Endothelial cell of umbilical vein (primary cell): Measurements from ENCODE around the gene RPS6KA1. TPM values are rescaled to one million over a fixed set of nuclear protein-coding genes. Genes with fewer than 3 reads are reported as not detected.

Source experiments
- BruUV-seq: library from RNA; stranded (reverse); fragments of 400-500 nt; replicated peaks from 2 replicates; lab custom pipeline; 2021; lab: Mats Ljungman, UMichigan
- CTCF ChIA-PET: fragments of 300-600, 350-600 bp; sonication (Branson Sonifier 250); formaldehyde crosslinking; loops from one replicate; lab custom pipeline; 2021; ENCODE audit warnings: antibody characterized with exemption, inconsistent platforms; lab: Charles Lee
- POLR2A ChIA-PET: fragments of 300-600, 350-600 bp; sonication (Branson Sonifier 250); formaldehyde crosslinking; loops from one replicate; lab custom pipeline; 2021; ENCODE audit warnings: antibody characterized with exemption, inconsistent platforms; lab: Charles Lee
- DNase-seq: peaks from one replicate; pipeline ENCODE4 v3.0.0-alpha.2; 2011; ENCODE audit warnings: low read depth, low spot score
- FAIRE-seq: peaks from 2 replicates; lab custom pipeline; 2011; peaks lifted over from hg19 to GRCh38; lab: Jason Lieb, UNC
- H2AFZ ChIP-seq: 2 replicates; pipeline ENCODE4 v1.6.0; 2012; ENCODE audit warnings: low read depth, low read length, control low read depth, inconsistent platforms
- H3K27ac ChIP-seq: 2 replicates; pipeline ENCODE4 v1.5.1; 2011; ENCODE audit warnings: low read depth, mild to moderate bottlenecking, control low read depth, low read length, moderate library complexity; ENCODE audit not compliant: insufficient read depth
- H3K27me3 ChIP-seq, 2 experiments: 2 replicates each; pipeline versions ENCODE4 v1.6.0 to v1.6.1; 2011; ENCODE audit warnings: low read length in 2 of 2, mixed read lengths in 1 of 2; ENCODE audit not compliant: control insufficient read depth in 2 of 2, insufficient read depth in 2 of 2
- H3K36me3 ChIP-seq, 2 experiments: 2 replicates in 1 of 2; 3 replicates in 1 of 2; pipeline ENCODE4 v1.5.1; 2011; ENCODE audit warnings: low read length in 2 of 2, mild to moderate bottlenecking in 1 of 2, moderate library complexity in 1 of 2; ENCODE audit not compliant: control insufficient read depth in 2 of 2, insufficient read depth in 2 of 2; ENCODE audit errors: extremely low read depth in 1 of 2
- H3K4me1 ChIP-seq: 3 replicates; pipeline ENCODE4 v1.5.1; 2011; ENCODE audit warnings: mild to moderate bottlenecking, low read length; ENCODE audit not compliant: control insufficient read depth, insufficient read depth; ENCODE audit errors: extremely low read depth
- H3K4me2 ChIP-seq: 2 replicates; pipeline ENCODE4 v1.6.1; 2011; ENCODE audit warnings: low read length, control low read depth, mixed read lengths; ENCODE audit not compliant: insufficient read depth
- H3K4me3 ChIP-seq, 3 experiments: fragments of 200-600 bp in 1 of 3; sonication (generic), shearing (Covaris generic) in 1 of 3; replicated peaks in 1 of 3; 2 replicates each; pipeline ENCODE4 v1.5.1; 2011 to 2016; ENCODE audit warnings: control low read depth in 3 of 3, low read length in 3 of 3, mild to moderate bottlenecking in 2 of 3, inconsistent platforms in 1 of 3, low read depth in 1 of 3, moderate library complexity in 1 of 3; ENCODE audit not compliant: insufficient read depth in 1 of 3
- H3K79me2 ChIP-seq: 2 replicates; pipeline ENCODE4 v1.6.0; 2012; ENCODE audit warnings: low read length, inconsistent platforms; ENCODE audit not compliant: control insufficient read depth, insufficient read depth
- H3K9ac ChIP-seq: replicated peaks from 2 replicates; pipeline ENCODE3; 2011; ENCODE audit warnings: low read length, control low read depth; ENCODE audit not compliant: insufficient read depth; ENCODE audit errors: extremely low read depth
- H3K9me1 ChIP-seq: replicated peaks from 3 replicates; pipeline ENCODE4 v1.6.0; 2011; ENCODE audit warnings: mild to moderate bottlenecking, low read length; ENCODE audit not compliant: control insufficient read depth, insufficient read depth; ENCODE audit errors: extremely low read depth
- H3K9me3 ChIP-seq: replicated peaks from 2 replicates; pipeline ENCODE4 v1.5.1; 2012; ENCODE audit warnings: low read length, inconsistent platforms; ENCODE audit not compliant: control insufficient read depth, insufficient read depth
- H4K20me1 ChIP-seq: replicated peaks from 2 replicates; pipeline ENCODE3; 2011; ENCODE audit warnings: mild to moderate bottlenecking, low read length; ENCODE audit not compliant: control insufficient read depth, insufficient read depth; ENCODE audit errors: extremely low read depth
- MAX ChIP-seq: IDR thresholded peaks from 2 replicates; pipeline ENCODE4 v1.6.1; 2011; ENCODE audit not compliant: insufficient read depth, insufficient read length
- MYC ChIP-seq: IDR thresholded peaks from one replicate; pipeline ENCODE4 v1.6.1; 2011; ENCODE audit warnings: mild to moderate bottlenecking, low read depth, low read length
- POLR2A ChIP-seq: IDR thresholded peaks from 2 replicates; pipeline ENCODE4 v1.6.1; 2012; ENCODE audit warnings: low read depth, mild to moderate bottlenecking, control low read depth, low read length
- POLR2AphosphoS5 ChIP-seq: IDR thresholded peaks from 2 replicates; pipeline ENCODE4 v1.6.1; 2012; ENCODE audit warnings: low read depth, mild to moderate bottlenecking, control low read depth, low read length, moderate library complexity; ENCODE audit not compliant: insufficient read depth
- dilution Hi-C: fragments of 300-500 bp; cut with MboI; formaldehyde crosslinking; loops from one replicate; pipeline ENCODE4 v1.15.0; 2019; ENCODE audit warnings: low sequenced_read_pairs; ENCODE audit not compliant: extremely low pct_ligation_motif_present
- intact Hi-C: fragments of 100-400 bp; cut with micrococcal nuclease; formaldehyde crosslinking; loops from one replicate; pipeline ENCODE4 v1.10.0; 2022
- polyA plus RNA-seq, 4 experiments: library from polyadenylated mRNA; depleted of rRNA in 3 of 4; stranded (reverse) in 3 of 4; unstranded in 1 of 4; fragments of >200 nt; gene quantifications; 2 replicates each; pipeline versions ENCODE4 v1.2.1 to v1.2.3, GENCODE V29; 2011 to 2012; ENCODE audit warnings: missing spikeins in 1 of 4
- total RNA-seq: library from RNA; stranded (reverse); gene quantifications from 2 replicates; pipeline ENCODE4 v1.2.3, GENCODE V29; 2021

RPS6KA1 gene
- total and polyA plus RNA-seq, 2 donors (not counting 3 experiments of a cell fraction or from before 2014, with no cell fraction given) = 6.7 to 15.5 TPM

- POLR2A ChIA-PET = no interaction called here
- dilution Hi-C loops = no loop called here
- no TSS peak for BruUV-seq
- Histone ChIP-seq H4K20me1 (no peaks in the 10 kb centered on the region), H3K9me3 (no peaks in the 10 kb centered on the region), H3K4me3 (no peak overlapping the region), H3K27ac (no peak overlapping the region), H3K9ac (no peak overlapping the region), H3K4me2 (no peak overlapping the region), H3K36me3 (no peaks in the 10 kb centered on the region), H2AFZ (no peak overlapping the region), H3K27me3 (no peaks in the 10 kb centered on the region), H3K79me2 (no peaks in the 10 kb centered on the region), H3K4me1 (no peaks in the 10 kb centered on the region), H3K9me1 (no peaks in the 10 kb centered on the region)
- FAIRE-seq (no peak), DNase-seq (no peak)
- CTCF ChIA-PET = interaction anchor here (0.9 kb wide), 1 partner anchor 54 kb away, joined by 3 read pairs; no protein-coding TSS in a partner anchor
- TF ChIP-seq MAX (no peak), POLR2AphosphoS5 (no peak)
- intact Hi-C loops = no loop called here
Measured at GRCh38 chr1:26553942-26554682, 24.6 kb downstream of the RPS6KA1 start.

GRCh38 chr1:26554781-26555180 lies 25.2 kb downstream of the RPS6KA1 start:
- Histone ChIP-seq H3K9me1 (no peaks in the 10 kb centered on the region), H3K27ac (no peak overlapping the region), H3K4me1 (no peaks in the 10 kb centered on the region), H3K4me2 (no peak overlapping the region), H4K20me1 (no peaks in the 10 kb centered on the region), H3K27me3 (no peaks in the 10 kb centered on the region), H3K79me2 (no peaks in the 10 kb centered on the region), H3K9ac (no peak overlapping the region), H3K9me3 (no peaks in the 10 kb centered on the region), H2AFZ (no peak overlapping the region), H3K4me3 (no peak overlapping the region), H3K36me3 (no peaks in the 10 kb centered on the region)
- dilution Hi-C loops (no loop called here), intact Hi-C loops (no loop called here)
- ChIA-PET POLR2A (no interaction called here), CTCF (interaction anchor here (1.1 kb wide), 1 partner anchor 10 kb away, joined by 3 read pairs; no protein-coding TSS in a partner anchor)
- DNase-seq (no peak), FAIRE-seq (no peak)
- BruUV-seq = no TSS peak
- TF ChIP-seq MYC (no peak), POLR2A (no peak)
